ENCODE data around the gene RNF114.
A peak's percentile ranks its signal among the peaks of the same experiment; 100 is the strongest.

Gene RNF114

DNA sequence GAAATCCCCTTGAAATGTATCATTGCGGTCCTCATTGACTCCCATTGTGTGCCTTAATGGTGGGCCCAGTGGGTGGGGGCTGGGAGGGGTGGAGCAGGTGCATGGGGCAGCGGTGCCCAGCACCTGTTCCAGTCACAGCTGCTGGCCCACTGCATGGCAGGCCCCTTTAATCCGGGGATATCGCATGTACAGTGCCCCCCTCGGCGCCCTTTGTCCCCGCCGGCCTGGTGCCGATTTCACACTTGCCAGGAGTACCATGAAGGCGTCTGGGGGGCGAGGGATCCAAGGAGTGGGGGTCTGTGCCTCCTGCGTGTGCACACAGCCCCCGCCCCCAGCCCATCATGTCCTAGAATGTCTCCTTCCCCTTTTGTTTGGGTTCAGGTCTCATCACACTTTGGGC lies 49.4 kb downstream of the RNF114 start:
- H4K5ac ChIP-seq (ENCODE audit: low read length): no peak overlapping the region
- WGBS (ENCODE audit: extremely low coverage, insufficient coverage, low lambda C conversion rate): no CpG with 5 or more reads among the region's 13 CpGs

DNA sequence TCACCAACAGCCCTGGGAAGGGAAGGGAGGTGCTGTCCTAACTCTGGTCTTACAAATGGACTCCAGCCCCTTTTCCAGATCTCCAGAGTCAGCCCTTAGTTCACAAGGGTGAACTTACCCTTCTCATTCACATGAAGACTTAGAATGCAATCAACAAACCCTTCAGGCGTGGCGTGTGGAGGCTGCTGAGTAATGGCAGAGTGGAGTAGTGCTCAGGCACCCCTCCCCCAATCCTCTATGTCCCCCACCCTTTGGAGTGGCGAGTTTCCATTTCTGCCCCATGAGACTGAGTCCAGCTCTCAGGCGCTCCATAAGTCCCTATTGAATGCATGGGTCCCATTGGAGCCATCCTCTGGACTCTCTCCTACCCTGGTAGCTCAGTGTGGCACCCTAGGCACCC lies 49.9 kb downstream of the RNF114 start:
- no peak overlapping the region for H4K8ac ChIP-seq (ENCODE audit: low read depth, low read length)
- no peak overlapping the region for H3K4ac ChIP-seq (ENCODE audit: low read depth, low read length)
- H3K27ac ChIP-seq (ENCODE audit: low read depth, low read length): no peak overlapping the region
- no peak for DNase-seq
- H3K56ac ChIP-seq (ENCODE audit: low read length): peak overlapping the region; percentile 80
- peak overlapping the region; percentile 19 for H3K4me3 ChIP-seq (ENCODE audit: low read length)
- no peak overlapping the region for H2BK15ac ChIP-seq (replicated peaks; ENCODE audit: low read depth)
- H3K18ac ChIP-seq (ENCODE audit: low read length): peak overlapping the region; percentile 16
- H2BK120ac ChIP-seq (ENCODE audit: low read depth, low read length): no peak overlapping the region
- peaks cover 3% of the 10 kb centered on the region for H3K36me3 ChIP-seq (ENCODE audit: control insufficient read depth, insufficient read depth, low read length)
- peaks cover 10% of the 10 kb centered on the region for H3K79me1 ChIP-seq (ENCODE audit: low read length)
- H3K79me2 ChIP-seq (ENCODE audit: control insufficient read depth, insufficient read depth, low read length): peaks cover 48% of the 10 kb centered on the region
- H3K9ac ChIP-seq (ENCODE audit: low read length): peak overlapping the region; percentile 57
- WGBS (ENCODE audit: extremely low coverage, insufficient coverage, low lambda C conversion rate): no CpG with 5 or more reads among the region's 4 CpGs
- peak overlapping the region; percentile 49 for H3K4me2 ChIP-seq (ENCODE audit: low read length)
- H2AK5ac ChIP-seq (ENCODE audit: low read length): peak overlapping the region; percentile 6
- no peaks in the 10 kb centered on the region for H3K27me3 ChIP-seq (ENCODE audit: insufficient read depth, low read length, poor library complexity)
- no peak overlapping the region for H4K5ac ChIP-seq (ENCODE audit: low read length)
- peaks cover 24% of the 10 kb centered on the region for H3K4me1 ChIP-seq (ENCODE audit: control insufficient read depth, low read depth, low read length)
- peak overlapping the region; percentile 51 for H3K23ac ChIP-seq (ENCODE audit: low read length)
- no peak overlapping the region for H2BK5ac ChIP-seq (ENCODE audit: low read length)

More for the DNA sequence above, 49.4 kb downstream of the RNF114 start:
- H3K23ac ChIP-seq (ENCODE audit: low read length): no peak overlapping the region
- H3K4ac ChIP-seq (ENCODE audit: low read depth, low read length): no peak overlapping the region
- no peak overlapping the region for H2BK120ac ChIP-seq (ENCODE audit: low read depth, low read length)
- peak overlapping the region; percentile 98 for H3K9ac ChIP-seq (ENCODE audit: low read length)
- peak overlapping the region; percentile 49 for H3K4me2 ChIP-seq (ENCODE audit: low read length)
- H3K4me1 ChIP-seq (ENCODE audit: control insufficient read depth, low read depth, low read length): peaks cover 26% of the 10 kb centered on the region
- no peak overlapping the region for H3K18ac ChIP-seq (ENCODE audit: low read length)
- H3K36me3 ChIP-seq (ENCODE audit: control insufficient read depth, insufficient read depth, low read length): peaks cover 3% of the 10 kb centered on the region
- no peak overlapping the region for H4K8ac ChIP-seq (ENCODE audit: low read depth, low read length)
- DNase-seq: no peak
- no peak overlapping the region for H3K27ac ChIP-seq (ENCODE audit: low read depth, low read length)
- H3K79me1 ChIP-seq (ENCODE audit: low read length): peaks cover 10% of the 10 kb centered on the region
- H2BK5ac ChIP-seq (ENCODE audit: low read length): no peak overlapping the region
- H3K56ac ChIP-seq (ENCODE audit: low read length): peak overlapping the region; percentile 80
- H2AK5ac ChIP-seq (ENCODE audit: low read length): no peak overlapping the region
- peaks cover 48% of the 10 kb centered on the region for H3K79me2 ChIP-seq (ENCODE audit: control insufficient read depth, insufficient read depth, low read length)
- no peaks in the 10 kb centered on the region for H3K27me3 ChIP-seq (ENCODE audit: insufficient read depth, low read length, poor library complexity)
- H2BK15ac ChIP-seq (replicated peaks; ENCODE audit: low read depth): no peak overlapping the region
- peak overlapping the region; percentile 93 for H3K4me3 ChIP-seq (ENCODE audit: low read length)

DNA sequence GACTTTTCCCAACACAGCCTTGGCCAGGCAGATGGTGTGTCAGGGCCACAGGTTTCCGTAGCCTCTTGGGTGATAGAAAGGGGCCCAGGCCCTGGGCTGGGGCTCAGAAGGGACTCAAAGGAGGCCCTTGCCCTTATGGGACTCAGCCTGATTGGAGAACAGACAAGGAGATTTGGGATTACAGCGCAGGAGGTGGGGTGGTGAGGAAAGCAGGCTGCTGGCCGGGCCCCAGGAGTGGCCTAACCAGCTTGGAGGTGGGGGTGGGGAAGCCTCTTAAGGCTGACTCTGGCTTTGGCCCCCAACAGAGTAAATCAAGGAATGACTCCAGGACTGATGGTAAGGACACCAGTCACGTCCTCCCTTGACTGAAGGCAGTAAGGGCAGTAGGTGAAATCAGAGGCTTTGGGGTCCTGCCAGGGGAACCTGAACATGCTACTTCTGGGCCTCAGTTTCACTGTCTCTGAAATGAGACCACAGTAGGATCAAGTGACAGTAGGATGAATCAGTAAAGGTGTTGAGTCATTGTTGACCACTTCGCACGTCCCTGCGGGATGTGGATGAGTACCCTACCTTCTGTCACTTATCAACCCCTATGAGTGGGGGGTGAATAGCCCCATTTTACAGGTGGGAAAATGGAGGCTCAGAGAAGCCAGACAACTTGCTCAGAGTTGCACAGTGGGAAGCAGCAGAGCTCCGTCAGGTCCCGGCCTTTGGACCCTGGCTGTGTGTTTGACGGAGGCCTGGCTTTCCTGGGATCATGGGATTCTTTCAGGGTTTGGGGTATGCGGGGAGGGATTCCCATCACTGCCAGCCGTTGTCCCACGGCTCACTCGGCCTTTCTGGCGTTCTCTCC lies 51.0 kb downstream of the RNF114 start:
- DNase-seq: peak; percentile 57
- Histone ChIP-seq H2BK120ac (ENCODE audit: low read depth, low read length) (no peak overlapping the region), H3K9ac (ENCODE audit: low read length) (peak overlapping the region; percentile 60), H3K36me3 (ENCODE audit: control insufficient read depth, insufficient read depth, low read length) (peaks cover 3% of the 10 kb centered on the region), H4K8ac (ENCODE audit: low read depth, low read length) (no peak overlapping the region), H2AK5ac (ENCODE audit: low read length) (no peak overlapping the region), H3K79me1 (ENCODE audit: low read length) (peaks cover 10% of the 10 kb centered on the region), H2BK15ac (replicated peaks; ENCODE audit: low read depth) (no peak overlapping the region), H3K23ac (ENCODE audit: low read length) (no peak overlapping the region), H3K18ac (ENCODE audit: low read length) (no peak overlapping the region), H3K4me3 (ENCODE audit: low read length) (no peak overlapping the region), H4K5ac (ENCODE audit: low read length) (no peak overlapping the region), H3K79me2 (ENCODE audit: control insufficient read depth, insufficient read depth, low read length) (peaks cover 48% of the 10 kb centered on the region), H3K56ac (ENCODE audit: low read length) (peak overlapping the region; percentile 75), H3K27ac (ENCODE audit: low read depth, low read length) (peak overlapping the region; percentile 72), H3K4me2 (ENCODE audit: low read length) (peak overlapping the region; percentile 23), H3K4me1 (ENCODE audit: control insufficient read depth, low read depth, low read length) (peaks cover 22% of the 10 kb centered on the region), H3K4ac (ENCODE audit: low read depth, low read length) (no peak overlapping the region), H3K27me3 (ENCODE audit: insufficient read depth, low read length, poor library complexity) (no peaks in the 10 kb centered on the region), H2BK5ac (ENCODE audit: low read length) (peak overlapping the region; percentile 6)
- WGBS (ENCODE audit: extremely low coverage, insufficient coverage, low lambda C conversion rate): no CpG with 5 or more reads among the region's 15 CpGs

DNA sequence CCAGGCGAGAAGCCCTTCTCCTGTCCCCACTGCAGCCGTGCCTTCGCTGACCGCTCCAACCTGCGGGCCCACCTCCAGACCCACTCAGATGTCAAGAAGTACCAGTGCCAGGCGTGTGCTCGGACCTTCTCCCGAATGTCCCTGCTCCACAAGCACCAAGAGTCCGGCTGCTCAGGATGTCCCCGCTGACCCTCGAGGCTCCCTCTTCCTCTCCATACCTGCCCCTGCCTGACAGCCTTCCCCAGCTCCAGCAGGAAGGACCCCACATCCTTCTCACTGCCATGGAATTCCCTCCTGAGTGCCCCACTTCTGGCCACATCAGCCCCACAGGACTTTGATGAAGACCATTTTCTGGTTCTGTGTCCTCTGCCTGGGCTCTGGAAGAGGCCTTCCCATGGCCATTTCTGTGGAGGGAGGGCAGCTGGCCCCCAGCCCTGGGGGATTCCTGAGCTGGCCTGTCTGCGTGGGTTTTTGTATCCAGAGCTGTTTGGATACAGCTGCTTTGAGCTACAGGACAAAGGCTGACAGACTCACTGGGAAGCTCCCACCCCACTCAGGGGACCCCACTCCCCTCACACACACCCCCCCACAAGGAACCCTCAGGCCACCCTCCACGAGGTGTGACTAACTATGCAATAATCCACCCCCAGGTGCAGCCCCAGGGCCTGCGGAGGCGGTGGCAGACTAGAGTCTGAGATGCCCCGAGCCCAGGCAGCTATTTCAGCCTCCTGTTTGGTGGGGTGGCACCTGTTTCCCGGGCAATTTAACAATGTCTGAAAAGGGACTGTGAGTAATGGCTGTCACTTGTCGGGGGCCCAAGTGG lies 51.9 kb downstream of the RNF114 start:
- H3K4ac ChIP-seq (ENCODE audit: low read depth, low read length): no peak overlapping the region
- no peak for DNase-seq

DNA sequence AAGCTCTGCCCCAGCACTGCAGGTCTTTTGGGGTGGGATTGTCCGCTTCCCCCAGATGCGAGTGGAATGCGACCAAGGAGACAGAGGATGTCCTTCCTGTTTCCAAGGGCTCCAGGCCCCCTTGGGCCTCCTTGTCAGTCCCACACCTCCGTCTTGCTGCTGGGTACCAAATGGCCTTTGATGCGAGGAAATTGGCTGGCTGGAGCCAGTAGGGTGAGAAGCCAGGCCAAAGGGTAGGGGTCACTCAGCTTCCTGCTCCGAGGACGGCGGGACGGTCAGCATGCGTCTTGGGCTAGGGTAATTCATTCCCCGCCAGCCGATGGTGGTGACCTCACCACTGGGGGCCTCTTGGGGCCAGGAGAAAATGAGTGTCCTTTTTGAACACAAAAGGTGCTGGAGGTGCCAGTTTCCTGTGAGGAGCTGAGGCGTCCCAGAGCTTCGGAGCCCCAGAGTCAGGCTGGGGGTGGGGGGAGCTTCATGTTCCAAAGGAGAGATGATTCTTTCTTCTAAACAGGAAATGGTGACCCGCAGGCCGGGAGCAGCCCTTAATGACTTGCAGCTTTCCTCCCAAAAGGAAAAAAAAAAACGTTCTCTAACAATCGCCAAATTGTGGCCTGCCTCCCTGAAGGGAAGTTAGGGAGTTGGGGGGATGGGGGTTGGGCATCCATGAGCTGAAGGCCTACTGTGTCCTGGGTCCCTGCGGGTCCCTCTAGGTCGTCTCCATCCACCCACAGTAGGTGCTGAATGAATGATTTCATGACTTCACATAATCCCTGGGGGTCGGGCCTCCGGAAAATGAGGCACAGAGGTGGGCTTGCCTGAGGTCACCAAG lies 53.3 kb downstream of the RNF114 start:
- WGBS (ENCODE audit: extremely low coverage, insufficient coverage, low lambda C conversion rate): no CpG with 5 or more reads among the region's 22 CpGs

More for the DNA sequence above, 51.9 kb downstream of the RNF114 start:
- Histone ChIP-seq H3K4me2 (ENCODE audit: low read length) (no peak overlapping the region), H3K36me3 (ENCODE audit: control insufficient read depth, insufficient read depth, low read length) (peaks cover 3% of the 10 kb centered on the region), H3K27me3 (ENCODE audit: insufficient read depth, low read length, poor library complexity) (no peaks in the 10 kb centered on the region), H3K9ac (ENCODE audit: low read length) (peak overlapping the region; percentile 0), H4K5ac (ENCODE audit: low read length) (no peak overlapping the region), H2BK120ac (ENCODE audit: low read depth, low read length) (no peak overlapping the region), H3K18ac (ENCODE audit: low read length) (peak overlapping the region; percentile 19), H3K23ac (ENCODE audit: low read length) (no peak overlapping the region), H2BK5ac (ENCODE audit: low read length) (no peak overlapping the region), H3K4me1 (ENCODE audit: control insufficient read depth, low read depth, low read length) (peaks cover 22% of the 10 kb centered on the region), H3K4me3 (ENCODE audit: low read length) (no peak overlapping the region), H2BK15ac (replicated peaks; ENCODE audit: low read depth) (no peak overlapping the region), H3K27ac (ENCODE audit: low read depth, low read length) (peak overlapping the region; percentile 72), H3K56ac (ENCODE audit: low read length) (peak overlapping the region; percentile 8), H3K79me1 (ENCODE audit: low read length) (peaks cover 8% of the 10 kb centered on the region), H3K79me2 (ENCODE audit: control insufficient read depth, insufficient read depth, low read length) (peaks cover 46% of the 10 kb centered on the region), H4K8ac (ENCODE audit: low read depth, low read length) (no peak overlapping the region), H2AK5ac (ENCODE audit: low read length) (no peak overlapping the region)
- no CpG with 5 or more reads among the region's 18 CpGs for WGBS (ENCODE audit: extremely low coverage, insufficient coverage, low lambda C conversion rate)

More for the DNA sequence above, 53.3 kb downstream of the RNF114 start:
- Histone ChIP-seq H3K4me3 (ENCODE audit: low read length) (no peak overlapping the region), H3K9ac (ENCODE audit: low read length) (peak overlapping the region; percentile 49), H3K27me3 (ENCODE audit: insufficient read depth, low read length, poor library complexity) (no peaks in the 10 kb centered on the region), H3K27ac (ENCODE audit: low read depth, low read length) (peak overlapping the region; percentile 96), H3K56ac (ENCODE audit: low read length) (peak overlapping the region; percentile 69), H3K79me2 (ENCODE audit: control insufficient read depth, insufficient read depth, low read length) (peaks cover 32% of the 10 kb centered on the region), H2AK5ac (ENCODE audit: low read length) (peak overlapping the region; percentile 56), H3K4me2 (ENCODE audit: low read length) (no peak overlapping the region), H3K4me1 (ENCODE audit: control insufficient read depth, low read depth, low read length) (peaks cover 20% of the 10 kb centered on the region), H4K8ac (ENCODE audit: low read depth, low read length) (no peak overlapping the region), H3K4ac (ENCODE audit: low read depth, low read length) (peak overlapping the region; percentile 86), H2BK5ac (ENCODE audit: low read length) (peak overlapping the region; percentile 93), H3K23ac (ENCODE audit: low read length) (peak overlapping the region; percentile 1), H2BK15ac (replicated peaks; ENCODE audit: low read depth) (peak overlapping the region; percentile 20), H2BK120ac (ENCODE audit: low read depth, low read length) (peak overlapping the region; percentile 86), H3K79me1 (ENCODE audit: low read length) (peaks cover 7% of the 10 kb centered on the region), H4K5ac (ENCODE audit: low read length) (peak overlapping the region; percentile 35), H3K18ac (ENCODE audit: low read length) (peak overlapping the region; percentile 75), H3K36me3 (ENCODE audit: control insufficient read depth, insufficient read depth, low read length) (peaks cover 3% of the 10 kb centered on the region)
- DNase-seq: peak; percentile 92

Measured in mesendoderm (in vitro differentiated cells).